BE2C (cell line): ENCODE results near the gene MAN1B1.
A peak's percentile ranks its signal among the peaks of the same experiment; 100 is the strongest.

Source experiments
- DNase-seq: peaks from one replicate; pipeline ENCODE4 v3.0.0-alpha.2; 2020
- H3K27me3 ChIP-seq: fragments of 250-450 bp; sonication (Bioruptor Pico); 2 replicates; pipeline ENCODE4 v1.5.1; 2020; ENCODE audit warnings: mild to moderate bottlenecking
- H3K36me3 ChIP-seq: fragments of 250-450 bp; sonication (Bioruptor Pico); 2 replicates; pipeline ENCODE4 v1.5.1; 2020; ENCODE audit warnings: mild to moderate bottlenecking
- H3K4me1 ChIP-seq: fragments of 250-450 bp; sonication (Bioruptor Pico); 2 replicates; pipeline ENCODE4 v1.5.1; 2020
- H3K4me3 ChIP-seq: 2 replicates; pipeline ENCODE4 v1.5.1; 2011; ENCODE audit warnings: low read depth, low read length
- H3K9me3 ChIP-seq: fragments of 250-450 bp; sonication (Bioruptor Pico); 2 replicates; pipeline ENCODE4 v1.5.1; 2020
- CTCF ChIP-seq: IDR thresholded peaks from 2 replicates; pipeline ENCODE4 v1.5.1; 2012; ENCODE audit warnings: mild to moderate bottlenecking, low read depth, low read length

MAN1B1 gene

GRCh38 chr9:137045294-137046087 is 41.3 kb upstream of the MAN1B1 start:
- peaks cover 6% of the 10 kb centered on the region; the same call in 1 of the 2 replicates for H3K36me3 ChIP-seq
- no peaks in the 10 kb centered on the region for H3K9me3 ChIP-seq
- TF ChIP-seq CTCF = no peak
- H3K27me3 ChIP-seq = peaks cover 9% of the 10 kb centered on the region
- H3K4me3 ChIP-seq = peak overlapping the region; percentile 83
- peak; percentile 79 for DNase-seq
- H3K4me1 ChIP-seq = peaks cover 14% of the 10 kb centered on the region

GRCh38 chr9:137046088-137046787 is 40.5 kb upstream of the MAN1B1 start, which contains the start of gene NPDC1:
Gene NPDC1 (minus strand): TSS chr9:137046177. CDS start chr9:137045989, 188 bp downstream.
- peak; percentile 82 for TF ChIP-seq CTCF
- Histone ChIP-seq H3K4me1 (peaks cover 14% of the 10 kb centered on the region), H3K36me3 (no peaks in the 10 kb centered on the region), H3K27me3 (peaks cover 9% of the 10 kb centered on the region), H3K4me3 (peak within 1 kb of the TSS; percentile 83), H3K9me3 (no peaks in the 10 kb centered on the region)
- DNase-seq = peak; percentile 90

GRCh38 chr9:137048655-137049543 is 37.9 kb upstream of the MAN1B1 start:
- DNase-seq = no peak
- no peak for TF ChIP-seq CTCF
- Histone ChIP-seq H3K4me1 (peaks cover 6% of the 10 kb centered on the region), H3K9me3 (no peaks in the 10 kb centered on the region), H3K4me3 (no peak overlapping the region), H3K36me3 (no peaks in the 10 kb centered on the region), H3K27me3 (peaks cover 9% of the 10 kb centered on the region)

- Histone ChIP-seq H3K4me1 (peaks cover 5% of the 10 kb centered on the region; the same call in 1 of the 2 replicates), H3K36me3 (no peaks in the 10 kb centered on the region), H3K4me3 (no peak overlapping the region), H3K9me3 (no peaks in the 10 kb centered on the region), H3K27me3 (peaks cover 9% of the 10 kb centered on the region)
- DNase-seq = peak; percentile 84
- peak; percentile 70 for TF ChIP-seq CTCF
Observed at GRCh38 chr9:137049544-137050449, 37.0 kb upstream of the MAN1B1 start.

GRCh38 chr9:137050570-137050969 is 36.2 kb upstream of the MAN1B1 start:
- Histone ChIP-seq H3K27me3 (peaks cover 9% of the 10 kb centered on the region), H3K4me1 (peaks cover 12% of the 10 kb centered on the region), H3K9me3 (no peaks in the 10 kb centered on the region), H3K4me3 (no peak overlapping the region), H3K36me3 (no peaks in the 10 kb centered on the region)
- TF ChIP-seq CTCF = no peak
- DNase-seq = no peak
